ENCODE measurements around the gene FZR1. TPM values are rescaled to one million over a fixed set of nuclear protein-coding genes. Genes with fewer than 3 reads are reported as not detected.

FZR1 gene
- total RNA-seq, 1 donor from 2014 or later = 44.3 TPM

Other genes starting within 250 kb of the FZR1 start
- gene NFIC, start 139.7 kb upstream of the FZR1 start, total RNA-seq = 16.5 and 17.3 TPM in 2 replicates
- gene SMIM24, start 25.8 kb upstream of the FZR1 start, total RNA-seq = 0.51 and 0.84 TPM in 2 replicates
- not detected in 2 replicates for gene SMIM44, start 22.9 kb upstream of the FZR1 start, total RNA-seq
- gene DOHH, start 5.6 kb upstream of the FZR1 start, total RNA-seq = 19.7 and 20.6 TPM in 2 replicates
- 2.0 and 2.5 TPM in 2 replicates for gene TEKTIP1, start 32.9 kb downstream of the FZR1 start, total RNA-seq
- 93.7 and 94.1 TPM in 2 replicates for gene MFSD12, start 51.3 kb downstream of the FZR1 start, total RNA-seq
- gene HMG20B, start 66.6 kb downstream of the FZR1 start, total RNA-seq = 55.3 and 66.3 TPM in 2 replicates
- 0.16 and 0.32 TPM in 2 replicates for gene GIPC3, start 79.2 kb downstream of the FZR1 start, total RNA-seq
- gene TBXA2R, start 100.6 kb downstream of the FZR1 start, total RNA-seq = 0.09 and 0.14 TPM in 2 replicates
- 32.8 and 36.2 TPM in 2 replicates for gene CACTIN, start 120.5 kb downstream of the FZR1 start, total RNA-seq
- gene PIP5K1C, start 194.2 kb downstream of the FZR1 start, total RNA-seq = 22.5 and 23.6 TPM in 2 replicates
- 0.41 and 0.48 TPM in 2 replicates for gene TJP3, start 202.1 kb downstream of the FZR1 start, total RNA-seq